Right lobe of liver (tissue), 4 donors: ENCODE results near the gene MCCC1.

Experiments used
- CTCF ChIP-seq, 4 donors: fragments of 200-600 bp in 3 of 4; fragments of 450-650 bp in 1 of 4; IDR thresholded peaks; one replicate each; pipeline versions ENCODE4 v1.5.1 to v1.8.0; 2016 to 2022; ENCODE audit warnings: antibody characterized with exemption in 4 of 4, mild to moderate bottlenecking in 2 of 4
- POLR2A ChIP-seq: fragments of 450-650 bp; IDR thresholded peaks from one replicate; pipeline ENCODE4 v1.6.1; 2017; ENCODE audit warnings: antibody characterized with exemption, mild to moderate bottlenecking
- donor health status: DM: no; HTN: no; CAD: no.
- donor health status: DM: no; HTN: no; CAD: no.
- donor health status: DM: no; HTN: yes; CAD: no.

DNA sequence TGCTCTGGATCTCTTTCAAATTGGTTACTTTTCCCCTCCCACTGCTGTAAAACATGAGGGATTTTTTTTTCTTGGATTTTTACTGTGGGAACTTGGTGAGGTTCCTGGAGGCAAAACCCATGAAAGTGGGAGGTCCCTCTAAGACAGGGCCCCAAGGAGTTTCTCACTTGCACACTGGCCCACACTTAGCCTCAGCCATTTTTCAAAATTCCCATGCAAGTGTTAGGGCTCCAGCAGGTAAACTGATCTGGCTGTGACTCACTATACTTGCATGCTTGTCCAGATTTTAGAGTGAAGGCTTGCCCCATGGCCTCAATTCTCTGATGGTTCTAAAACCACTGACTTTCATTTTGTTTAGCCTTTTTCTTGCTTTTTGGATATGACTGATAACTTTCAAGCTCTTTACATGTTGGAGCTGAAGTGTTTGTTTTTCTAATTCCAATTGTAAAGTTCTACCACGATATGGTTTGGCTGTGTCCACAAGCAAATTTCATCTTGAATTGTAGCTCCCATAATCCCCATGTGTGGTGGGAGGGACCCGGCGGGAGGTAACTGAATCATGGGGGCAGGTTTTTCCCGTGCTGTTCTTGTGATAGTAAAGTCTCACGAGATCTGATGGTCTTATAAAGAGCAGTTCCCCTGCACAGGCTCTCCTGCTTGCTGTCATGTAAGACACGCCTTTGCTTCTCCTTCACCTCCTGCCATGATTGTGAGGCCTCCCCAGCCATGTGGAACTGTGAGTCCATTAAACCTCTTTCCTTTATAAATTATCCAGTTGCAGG is 37.7 kb downstream of the MCCC1 start:
- TF ChIP-seq CTCF (IDR thresholded peaks at IDR 0.05) (no peak), POLR2A (no peak)
